Measurements from ENCODE around the gene CAMK1. TPM values are rescaled to one million over a fixed set of nuclear protein-coding genes. Genes with fewer than 3 reads are reported as not detected.
A peak's percentile ranks its signal among the peaks of the same experiment; 100 is the strongest.

The CAMK1 gene
- total RNA-seq, 1 experiment from 2014 or later = 19.7 TPM

DNA sequence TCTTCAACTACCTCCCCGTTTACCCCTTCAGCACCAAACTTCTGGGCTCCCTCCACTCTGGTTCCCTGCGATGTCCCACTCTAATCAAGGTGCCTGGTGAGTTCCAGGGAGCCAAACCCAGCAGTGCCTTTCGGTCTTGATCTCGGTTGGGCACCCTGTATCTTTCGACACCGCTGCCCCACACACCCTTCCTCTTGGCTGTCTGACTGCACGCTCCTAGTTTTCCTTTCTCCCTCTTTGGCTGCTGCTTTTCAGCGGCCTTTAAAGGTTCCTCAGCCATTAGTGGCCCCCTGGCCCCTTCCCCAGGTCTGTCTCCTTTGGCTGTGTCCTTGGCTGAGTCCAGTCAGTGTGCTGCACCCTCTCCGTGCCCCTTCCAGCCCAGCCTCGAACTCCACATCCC is 41.1 kb upstream of the CAMK1 start:
- 0 out of 2 replicates have a peak overlapping the region, but pooled peaks have one; percentile 73 for H3K4me2 ChIP-seq (ENCODE audit: low read length)
- RAD21 ChIA-PET (ENCODE audit: low non-redundant PET in 1 of 2, low total read pairs in 2 of 2, uncharacterized antibody in 2 of 2, unreplicated experiment in 2 of 2) = no interaction called here
- peaks cover 11 to 33% of the 10 kb centered on the region in 2 experiments; a peak in 3 of 4 replicates for H3K4me1 ChIP-seq (ENCODE audit: control insufficient read depth in 1 of 2, insufficient read depth in 2 of 2, low read length in 2 of 2)
- DNase-seq (ENCODE audit: low read depth, low spot score) = no peak
- CTCF ChIA-PET = no interaction called here
- no TSS peak for BruUV-seq (replicated peaks)
- H3K4me3 ChIP-seq (replicated peaks in 1 of 2; ENCODE audit: low read depth in 1 of 2, low read length in 2 of 2) = no peak overlapping the region
- TF ChIP-seq, protein P1, sequence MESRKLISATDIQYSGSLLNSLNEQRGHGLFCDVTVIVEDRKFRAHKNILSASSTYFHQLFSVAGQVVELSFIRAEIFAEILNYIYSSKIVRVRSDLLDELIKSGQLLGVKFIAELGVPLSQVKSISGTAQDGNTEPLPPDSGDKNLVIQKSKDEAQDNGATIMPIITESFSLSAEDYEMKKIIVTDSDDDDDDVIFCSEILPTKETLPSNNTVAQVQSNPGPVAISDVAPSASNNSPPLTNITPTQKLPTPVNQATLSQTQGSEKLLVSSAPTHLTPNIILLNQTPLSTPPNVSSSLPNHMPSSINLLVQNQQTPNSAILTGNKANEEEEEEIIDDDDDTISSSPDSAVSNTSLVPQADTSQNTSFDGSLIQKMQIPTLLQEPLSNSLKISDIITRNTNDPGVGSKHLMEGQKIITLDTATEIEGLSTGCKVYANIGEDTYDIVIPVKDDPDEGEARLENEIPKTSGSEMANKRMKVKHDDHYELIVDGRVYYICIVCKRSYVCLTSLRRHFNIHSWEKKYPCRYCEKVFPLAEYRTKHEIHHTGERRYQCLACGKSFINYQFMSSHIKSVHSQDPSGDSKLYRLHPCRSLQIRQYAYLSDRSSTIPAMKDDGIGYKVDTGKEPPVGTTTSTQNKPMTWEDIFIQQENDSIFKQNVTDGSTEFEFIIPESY (IDR thresholded peaks at IDR 0.05; ENCODE audit: extremely low read depth, insufficient replicate concordance, low read length) = no peak
- TF ChIP-seq EGR1 (IDR thresholded peaks at IDR 0.05; ENCODE audit: low read depth) (no peak), SP1 (IDR thresholded peaks at IDR 0.05; ENCODE audit: low read depth) (no peak), POLR2A (IDR thresholded peaks at IDR 0.05; ENCODE audit: borderline replicate concordance, extremely low read depth, insufficient read depth, insufficient read length) (no peak), TCF7L2 (IDR thresholded peaks at IDR 0.05; ENCODE audit: borderline replicate concordance, extremely low read depth, insufficient read depth, insufficient read length) (no peak), RAD21 (IDR thresholded peaks at IDR 0.05; ENCODE audit: low read depth) (no peak), ZFX (IDR thresholded peaks at IDR 0.05) (no peak)
- TF ChIP-seq, protein P2, sequence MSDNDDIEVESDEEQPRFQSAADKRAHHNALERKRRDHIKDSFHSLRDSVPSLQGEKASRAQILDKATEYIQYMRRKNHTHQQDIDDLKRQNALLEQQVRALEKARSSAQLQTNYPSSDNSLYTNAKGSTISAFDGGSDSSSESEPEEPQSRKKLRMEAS (IDR thresholded peaks at IDR 0.05) = no peak
- TF ChIP-seq, protein P3, sequence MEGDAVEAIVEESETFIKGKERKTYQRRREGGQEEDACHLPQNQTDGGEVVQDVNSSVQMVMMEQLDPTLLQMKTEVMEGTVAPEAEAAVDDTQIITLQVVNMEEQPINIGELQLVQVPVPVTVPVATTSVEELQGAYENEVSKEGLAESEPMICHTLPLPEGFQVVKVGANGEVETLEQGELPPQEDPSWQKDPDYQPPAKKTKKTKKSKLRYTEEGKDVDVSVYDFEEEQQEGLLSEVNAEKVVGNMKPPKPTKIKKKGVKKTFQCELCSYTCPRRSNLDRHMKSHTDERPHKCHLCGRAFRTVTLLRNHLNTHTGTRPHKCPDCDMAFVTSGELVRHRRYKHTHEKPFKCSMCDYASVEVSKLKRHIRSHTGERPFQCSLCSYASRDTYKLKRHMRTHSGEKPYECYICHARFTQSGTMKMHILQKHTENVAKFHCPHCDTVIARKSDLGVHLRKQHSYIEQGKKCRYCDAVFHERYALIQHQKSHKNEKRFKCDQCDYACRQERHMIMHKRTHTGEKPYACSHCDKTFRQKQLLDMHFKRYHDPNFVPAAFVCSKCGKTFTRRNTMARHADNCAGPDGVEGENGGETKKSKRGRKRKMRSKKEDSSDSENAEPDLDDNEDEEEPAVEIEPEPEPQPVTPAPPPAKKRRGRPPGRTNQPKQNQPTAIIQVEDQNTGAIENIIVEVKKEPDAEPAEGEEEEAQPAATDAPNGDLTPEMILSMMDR (IDR thresholded peaks at IDR 0.05 in 2 of 3, conservative IDR thresholded peaks at IDR 0.05 in 1 of 3; ENCODE audit: borderline replicate concordance in 1 of 3, insufficient read depth in 1 of 3, low read depth in 2 of 3, low read length in 2 of 3) = no peak
- H3K27me3 ChIP-seq (ENCODE audit: insufficient read depth, low read length) = no peaks in the 10 kb centered on the region
- H2AFZ ChIP-seq (ENCODE audit: low read depth, low read length, poor library complexity, severe bottlenecking) = no peak overlapping the region
- no peaks in the 10 kb centered on the region for H3K9me3 ChIP-seq (ENCODE audit: control insufficient read depth in 1 of 2, insufficient read depth in 1 of 2, low read depth in 1 of 2, low read length in 2 of 2)
- H4K20me1 ChIP-seq (ENCODE audit: insufficient read depth) = no peaks in the 10 kb centered on the region
- H3K27ac ChIP-seq (ENCODE audit: low read depth, low read length) = no peak overlapping the region
- no peaks in the 10 kb centered on the region for H3K79me2 ChIP-seq (ENCODE audit: insufficient read depth, low read length)
- H3K9me2 ChIP-seq (ENCODE audit: insufficient read depth) = no peaks in the 10 kb centered on the region
- peaks cover 9 to 10% of the 10 kb centered on the region in 2 experiments; a peak in 2 of 4 replicates for H3K36me3 ChIP-seq (ENCODE audit: control insufficient read depth in 1 of 2, insufficient read depth in 2 of 2, low read length in 2 of 2)
- H3K9ac ChIP-seq (ENCODE audit: low read length) = no peak overlapping the region
- POLR2A ChIA-PET = no interaction called here
- intact Hi-C loops (cut with micrococcal nuclease) = no loop called here
- no peak for ATAC-seq
